Measurements from ENCODE around the gene IL4R. TPM values are rescaled to one million over a fixed set of nuclear protein-coding genes. Genes with fewer than 3 reads are reported as not detected.
A peak's percentile ranks its signal among the peaks of the same experiment; 100 is the strongest.

Gene IL4R
- total and polyA plus RNA-seq, 10 of the 15 experiments (the other 5 are each of a cell fraction or from before 2014, with no cell fraction given): 2.6 to 70.4 (median 36.6) TPM

DNA sequence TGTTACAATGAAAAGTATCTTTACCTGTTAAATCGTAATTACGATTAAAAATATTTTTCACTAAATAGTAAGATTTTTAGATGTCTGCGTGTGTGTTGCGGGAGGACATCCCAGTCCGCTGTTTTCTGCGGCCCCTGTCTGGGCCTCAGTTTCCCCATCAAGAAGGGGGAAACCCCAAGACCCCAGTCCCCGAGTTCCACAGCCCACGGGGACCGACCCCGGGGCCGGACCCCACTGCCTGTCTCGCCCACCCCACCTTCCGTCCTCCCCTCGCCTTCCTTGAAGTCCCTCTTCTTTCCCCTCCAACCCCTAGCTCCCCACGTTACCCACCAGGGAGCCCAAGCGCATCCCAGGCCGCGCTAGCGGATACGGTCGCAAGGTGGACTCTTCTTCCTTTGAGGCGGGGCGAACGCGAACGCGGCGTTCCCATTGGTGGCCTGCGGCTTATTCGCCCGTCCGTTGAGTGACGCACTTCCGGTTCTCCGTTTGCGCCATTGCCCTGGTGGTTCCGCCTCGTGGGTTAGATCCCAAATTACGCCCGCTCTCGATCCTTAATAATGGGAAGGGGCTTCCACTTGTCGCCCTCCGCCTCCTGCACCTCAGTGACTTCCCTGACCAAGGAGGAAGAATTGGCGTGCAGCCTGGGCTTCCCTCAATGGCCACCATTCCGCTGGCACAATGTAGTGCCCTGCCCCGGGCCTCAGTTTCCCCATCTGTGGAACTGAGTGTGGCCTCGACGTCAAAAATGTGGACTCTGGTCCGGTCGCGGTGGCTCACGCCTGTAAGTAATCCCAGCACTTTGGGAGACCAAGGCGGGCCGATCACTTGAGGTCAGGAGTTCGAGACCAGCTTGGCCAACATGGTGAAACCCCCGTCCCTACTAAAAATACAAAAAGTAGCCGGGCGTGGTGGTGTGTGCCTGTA lies 45.1 kb upstream of the IL4R start, which contains the start of gene NSMCE1 (continued):
- TF ChIP-seq BACH1 (IDR thresholded peaks at IDR 0.05; ENCODE audit: borderline replicate concordance): peak; percentile 6; the same call in 1 of the 2 replicates
- TF ChIP-seq, protein P1, sequence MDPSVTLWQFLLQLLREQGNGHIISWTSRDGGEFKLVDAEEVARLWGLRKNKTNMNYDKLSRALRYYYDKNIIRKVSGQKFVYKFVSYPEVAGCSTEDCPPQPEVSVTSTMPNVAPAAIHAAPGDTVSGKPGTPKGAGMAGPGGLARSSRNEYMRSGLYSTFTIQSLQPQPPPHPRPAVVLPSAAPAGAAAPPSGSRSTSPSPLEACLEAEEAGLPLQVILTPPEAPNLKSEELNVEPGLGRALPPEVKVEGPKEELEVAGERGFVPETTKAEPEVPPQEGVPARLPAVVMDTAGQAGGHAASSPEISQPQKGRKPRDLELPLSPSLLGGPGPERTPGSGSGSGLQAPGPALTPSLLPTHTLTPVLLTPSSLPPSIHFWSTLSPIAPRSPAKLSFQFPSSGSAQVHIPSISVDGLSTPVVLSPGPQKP (IDR thresholded peaks at IDR 0.05; ENCODE audit: low read depth, low read length): 0 out of 2 replicates have a peak, but pooled peaks have one; percentile 64
- TF ChIP-seq PML (IDR thresholded peaks at IDR 0.05; ENCODE audit: low read length): peak; percentile 81
- TF ChIP-seq, protein P2, sequence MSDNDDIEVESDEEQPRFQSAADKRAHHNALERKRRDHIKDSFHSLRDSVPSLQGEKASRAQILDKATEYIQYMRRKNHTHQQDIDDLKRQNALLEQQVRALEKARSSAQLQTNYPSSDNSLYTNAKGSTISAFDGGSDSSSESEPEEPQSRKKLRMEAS (IDR thresholded peaks at IDR 0.05; ENCODE audit: low read depth, low read length): peak; percentile 66
- TF ChIP-seq POLR2A (IDR thresholded peaks at IDR 0.05; ENCODE audit: low read depth, low read length): peak; percentile 96
- peak; percentile 76; the same call in 1 of the 2 replicates for TF ChIP-seq EED (IDR thresholded peaks at IDR 0.05; ENCODE audit: low read depth)
- TF ChIP-seq HDAC2 (IDR thresholded peaks at IDR 0.05): no peak
- TF ChIP-seq SMAD5 (IDR thresholded peaks at IDR 0.05; ENCODE audit: low read depth): peak; percentile 93
- TF ChIP-seq FOXK2 (IDR thresholded peaks at IDR 0.05): no peak
- no peak for TF ChIP-seq RELA (IDR thresholded peaks at IDR 0.05; ENCODE audit: borderline replicate concordance, partially characterized antibody)
- no peak for TF ChIP-seq NRF1 (conservative IDR thresholded peaks at IDR 0.05; ENCODE audit: low read depth, low read length)
- no peak for TF ChIP-seq RBBP5 (conservative IDR thresholded peaks at IDR 0.05)
- TF ChIP-seq MTA2 (IDR thresholded peaks at IDR 0.05; ENCODE audit: low read depth): peak; percentile 21; the same call in 1 of the 2 replicates
- TF ChIP-seq, protein P3, sequence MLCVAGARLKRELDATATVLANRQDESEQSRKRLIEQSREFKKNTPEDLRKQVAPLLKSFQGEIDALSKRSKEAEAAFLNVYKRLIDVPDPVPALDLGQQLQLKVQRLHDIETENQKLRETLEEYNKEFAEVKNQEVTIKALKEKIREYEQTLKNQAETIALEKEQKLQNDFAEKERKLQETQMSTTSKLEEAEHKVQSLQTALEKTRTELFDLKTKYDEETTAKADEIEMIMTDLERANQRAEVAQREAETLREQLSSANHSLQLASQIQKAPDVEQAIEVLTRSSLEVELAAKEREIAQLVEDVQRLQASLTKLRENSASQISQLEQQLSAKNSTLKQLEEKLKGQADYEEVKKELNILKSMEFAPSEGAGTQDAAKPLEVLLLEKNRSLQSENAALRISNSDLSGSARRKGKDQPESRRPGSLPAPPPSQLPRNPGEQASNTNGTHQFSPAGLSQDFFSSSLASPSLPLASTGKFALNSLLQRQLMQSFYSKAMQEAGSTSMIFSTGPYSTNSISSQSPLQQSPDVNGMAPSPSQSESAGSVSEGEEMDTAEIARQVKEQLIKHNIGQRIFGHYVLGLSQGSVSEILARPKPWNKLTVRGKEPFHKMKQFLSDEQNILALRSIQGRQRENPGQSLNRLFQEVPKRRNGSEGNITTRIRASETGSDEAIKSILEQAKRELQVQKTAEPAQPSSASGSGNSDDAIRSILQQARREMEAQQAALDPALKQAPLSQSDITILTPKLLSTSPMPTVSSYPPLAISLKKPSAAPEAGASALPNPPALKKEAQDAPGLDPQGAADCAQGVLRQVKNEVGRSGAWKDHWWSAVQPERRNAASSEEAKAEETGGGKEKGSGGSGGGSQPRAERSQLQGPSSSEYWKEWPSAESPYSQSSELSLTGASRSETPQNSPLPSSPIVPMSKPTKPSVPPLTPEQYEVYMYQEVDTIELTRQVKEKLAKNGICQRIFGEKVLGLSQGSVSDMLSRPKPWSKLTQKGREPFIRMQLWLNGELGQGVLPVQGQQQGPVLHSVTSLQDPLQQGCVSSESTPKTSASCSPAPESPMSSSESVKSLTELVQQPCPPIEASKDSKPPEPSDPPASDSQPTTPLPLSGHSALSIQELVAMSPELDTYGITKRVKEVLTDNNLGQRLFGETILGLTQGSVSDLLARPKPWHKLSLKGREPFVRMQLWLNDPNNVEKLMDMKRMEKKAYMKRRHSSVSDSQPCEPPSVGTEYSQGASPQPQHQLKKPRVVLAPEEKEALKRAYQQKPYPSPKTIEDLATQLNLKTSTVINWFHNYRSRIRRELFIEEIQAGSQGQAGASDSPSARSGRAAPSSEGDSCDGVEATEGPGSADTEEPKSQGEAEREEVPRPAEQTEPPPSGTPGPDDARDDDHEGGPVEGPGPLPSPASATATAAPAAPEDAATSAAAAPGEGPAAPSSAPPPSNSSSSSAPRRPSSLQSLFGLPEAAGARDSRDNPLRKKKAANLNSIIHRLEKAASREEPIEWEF (IDR thresholded peaks at IDR 0.05; ENCODE audit: insufficient replicate concordance, low read depth, low read length): no peak
- TF ChIP-seq KAT2A (conservative IDR thresholded peaks at IDR 0.05; ENCODE audit: control insufficient read depth, low read depth, low read length): no peak
- peak; percentile 51; the same call in 1 of the 2 replicates for TF ChIP-seq ZNF207 (IDR thresholded peaks at IDR 0.05; ENCODE audit: borderline replicate concordance)
- TF ChIP-seq SIN3A (IDR thresholded peaks at IDR 0.05; ENCODE audit: low read depth, low read length): no peak
- TF ChIP-seq NBN (IDR thresholded peaks at IDR 0.05): peak; percentile 91; the same call in 1 of the 2 replicates
- TF ChIP-seq FOS (IDR thresholded peaks at IDR 0.05; ENCODE audit: borderline replicate concordance, extremely low read depth, insufficient read length): no peak
- TF ChIP-seq HDAC6 (IDR thresholded peaks at IDR 0.05; ENCODE audit: unreplicated experiment): no peak
- TF ChIP-seq RFX5 (IDR thresholded peaks at IDR 0.05; ENCODE audit: low read depth, low read length): 0 out of 2 replicates have a peak, but pooled peaks have one; percentile 32
- TF ChIP-seq, protein P4, sequence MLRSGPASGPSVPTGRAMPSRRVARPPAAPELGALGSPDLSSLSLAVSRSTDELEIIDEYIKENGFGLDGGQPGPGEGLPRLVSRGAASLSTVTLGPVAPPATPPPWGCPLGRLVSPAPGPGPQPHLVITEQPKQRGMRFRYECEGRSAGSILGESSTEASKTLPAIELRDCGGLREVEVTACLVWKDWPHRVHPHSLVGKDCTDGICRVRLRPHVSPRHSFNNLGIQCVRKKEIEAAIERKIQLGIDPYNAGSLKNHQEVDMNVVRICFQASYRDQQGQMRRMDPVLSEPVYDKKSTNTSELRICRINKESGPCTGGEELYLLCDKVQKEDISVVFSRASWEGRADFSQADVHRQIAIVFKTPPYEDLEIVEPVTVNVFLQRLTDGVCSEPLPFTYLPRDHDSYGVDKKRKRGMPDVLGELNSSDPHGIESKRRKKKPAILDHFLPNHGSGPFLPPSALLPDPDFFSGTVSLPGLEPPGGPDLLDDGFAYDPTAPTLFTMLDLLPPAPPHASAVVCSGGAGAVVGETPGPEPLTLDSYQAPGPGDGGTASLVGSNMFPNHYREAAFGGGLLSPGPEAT (IDR thresholded peaks at IDR 0.05; ENCODE audit: low read depth): peak; percentile 60; the same call in 1 of the 2 replicates
- no peak for TF ChIP-seq STAT3 (IDR thresholded peaks at IDR 0.05; ENCODE audit: low read depth, low read length)
- TF ChIP-seq IKZF2 (IDR thresholded peaks at IDR 0.05): peak; percentile 79 to 84
